Inferior parietal cortex (tissue), 1 donor: ENCODE results near the gene FBXL5.

Source experiments
- DNase-seq: peaks from one replicate; pipeline ENCODE4 v3.0.0-alpha.2; 2016; ENCODE audit errors: extremely low spot score

Gene FBXL5

DNA sequence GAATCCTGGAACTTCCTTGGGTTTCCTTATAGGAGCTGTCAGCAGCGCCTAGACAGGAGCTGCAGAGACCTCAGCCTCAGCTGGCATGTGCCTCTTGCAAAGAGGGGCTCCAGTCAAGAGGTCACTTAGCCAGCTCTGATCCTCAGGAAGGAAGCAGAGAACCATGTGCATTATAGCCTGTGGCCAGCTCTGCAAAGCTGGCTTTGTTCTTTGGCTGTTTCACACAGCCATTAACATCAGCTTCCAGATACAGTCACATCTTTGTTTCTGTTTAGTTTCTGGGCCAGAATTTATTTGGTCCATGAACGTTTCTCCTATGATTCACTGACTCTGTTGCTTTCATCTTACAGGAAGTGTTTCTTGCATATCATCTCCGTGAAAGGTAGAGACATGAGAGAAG is 93.0 kb downstream of the FBXL5 start:
- peak; percentile 48 for DNase-seq

- DNase-seq, result no peak
Observed at GRCh38 chr4:15558561-15558960, 96.6 kb downstream of the FBXL5 start.

GRCh38 chr4:15557786-15558550 is 97.2 kb downstream of the FBXL5 start:
- no peak for DNase-seq

GRCh38 chr4:15556511-15557092 is 98.6 kb downstream of the FBXL5 start:
- DNase-seq, result no peak
